ENCODE results near the gene CACNG4.

Gene CACNG4

GRCh38 chr17:67018471-67019434, 54.2 kb downstream of the CACNG4 start:
- no peak overlapping the region for H3K4me2 ChIP-seq (ENCODE audit: low read length)
- H3K4me1 ChIP-seq (ENCODE audit: control insufficient read depth, low read length), result no peaks in the 10 kb centered on the region
- H3K79me2 ChIP-seq (ENCODE audit: control insufficient read depth, low read length), result no peaks in the 10 kb centered on the region
- no peaks in the 10 kb centered on the region for H3F3A ChIP-seq (ENCODE audit: control insufficient read depth, insufficient read depth)
- no peaks in the 10 kb centered on the region for H3K27me3 ChIP-seq (ENCODE audit: control insufficient read depth, low read length)
- no peak for TF ChIP-seq EZH2phosphoT487 (IDR thresholded peaks at IDR 0.05; ENCODE audit: borderline replicate concordance, low read length)
- TF ChIP-seq CTCF (IDR thresholded peaks at IDR 0.05; ENCODE audit: low read depth, low read length, poor library complexity, severe bottlenecking), result no peak
- no peak overlapping the region for H3K4me3 ChIP-seq (ENCODE audit: low read length)
- H3K9me2 ChIP-seq (replicated peaks; ENCODE audit: control insufficient read depth, low read length), result no peaks in the 10 kb centered on the region
- H3K27ac ChIP-seq (ENCODE audit: low read depth, low read length), result no peak overlapping the region
- no peaks in the 10 kb centered on the region for H3K36me3 ChIP-seq (ENCODE audit: control insufficient read depth, low read length)
- H4K20me1 ChIP-seq (ENCODE audit: control insufficient read depth, insufficient read depth, low read depth, low read length), result no peaks in the 10 kb centered on the region
- no peaks in the 10 kb centered on the region for H3K9me3 ChIP-seq (ENCODE audit: control insufficient read depth, insufficient read depth, low read length)

- TF ChIP-seq CTCF (IDR thresholded peaks at IDR 0.05; ENCODE audit: low read depth, low read length, poor library complexity, severe bottlenecking), result no peak
- TF ChIP-seq EZH2phosphoT487 (IDR thresholded peaks at IDR 0.05; ENCODE audit: borderline replicate concordance, low read length), result no peak
- H3K9me2 ChIP-seq (replicated peaks; ENCODE audit: control insufficient read depth, low read length), result no peaks in the 10 kb centered on the region
- H3K27ac ChIP-seq (ENCODE audit: low read depth, low read length), result no peak overlapping the region
- no peak overlapping the region for H3K4me3 ChIP-seq (ENCODE audit: low read length)
- no peaks in the 10 kb centered on the region for H4K20me1 ChIP-seq (ENCODE audit: control insufficient read depth, insufficient read depth, low read depth, low read length)
- no peaks in the 10 kb centered on the region for H3K79me2 ChIP-seq (ENCODE audit: control insufficient read depth, low read length)
- no peaks in the 10 kb centered on the region for H3K27me3 ChIP-seq (ENCODE audit: control insufficient read depth, low read length)
- no peaks in the 10 kb centered on the region for H3K9me3 ChIP-seq (ENCODE audit: control insufficient read depth, insufficient read depth, low read length)
- no peaks in the 10 kb centered on the region for H3F3A ChIP-seq (ENCODE audit: control insufficient read depth, insufficient read depth)
- H3K4me1 ChIP-seq (ENCODE audit: control insufficient read depth, low read length), result no peaks in the 10 kb centered on the region
- no peaks in the 10 kb centered on the region for H3K36me3 ChIP-seq (ENCODE audit: control insufficient read depth, low read length)
- no peak overlapping the region for H3K4me2 ChIP-seq (ENCODE audit: low read length)
Observed at GRCh38 chr17:67019809-67020208, 55.3 kb downstream of the CACNG4 start.

GRCh38 chr17:67020293-67020766, 55.8 kb downstream of the CACNG4 start:
- no peaks in the 10 kb centered on the region for H3K27me3 ChIP-seq (ENCODE audit: control insufficient read depth, low read length)
- H3K4me1 ChIP-seq (ENCODE audit: control insufficient read depth, low read length), result no peaks in the 10 kb centered on the region
- TF ChIP-seq CTCF (IDR thresholded peaks at IDR 0.05; ENCODE audit: low read depth, low read length, poor library complexity, severe bottlenecking) (no peak), EZH2phosphoT487 (IDR thresholded peaks at IDR 0.05; ENCODE audit: borderline replicate concordance, low read length) (no peak)
- H3K36me3 ChIP-seq (ENCODE audit: control insufficient read depth, low read length), result no peaks in the 10 kb centered on the region
- no peak overlapping the region for H3K4me3 ChIP-seq (ENCODE audit: low read length)
- no peaks in the 10 kb centered on the region for H3K9me2 ChIP-seq (replicated peaks; ENCODE audit: control insufficient read depth, low read length)
- no peaks in the 10 kb centered on the region for H3F3A ChIP-seq (ENCODE audit: control insufficient read depth, insufficient read depth)
- H3K4me2 ChIP-seq (ENCODE audit: low read length), result no peak overlapping the region
- no peaks in the 10 kb centered on the region for H3K9me3 ChIP-seq (ENCODE audit: control insufficient read depth, insufficient read depth, low read length)
- H3K27ac ChIP-seq (ENCODE audit: low read depth, low read length), result no peak overlapping the region
- no peaks in the 10 kb centered on the region for H3K79me2 ChIP-seq (ENCODE audit: control insufficient read depth, low read length)
- H4K20me1 ChIP-seq (ENCODE audit: control insufficient read depth, insufficient read depth, low read depth, low read length), result no peaks in the 10 kb centered on the region
